K562 (cell line): ENCODE data around the gene CCNL1. TPM values are rescaled to one million over a fixed set of nuclear protein-coding genes. Genes with fewer than 3 reads are reported as not detected.

Experiments used
- BRF1 ChIP-seq: IDR thresholded peaks from 3 replicates; pipeline ENCODE4 v1.6.1; 2011; ENCODE audit warnings: borderline replicate concordance, mild to moderate bottlenecking; ENCODE audit not compliant: insufficient read length; ENCODE audit errors: extremely low read depth
- CBFA2T2 ChIP-seq: fragments of 450-650 bp; conservative IDR thresholded peaks from 2 replicates; pipeline ENCODE4 v1.6.1; 2017; ENCODE audit warnings: mild to moderate bottlenecking
- CBX1 ChIP-seq: sonication (generic); IDR thresholded peaks from 2 replicates; pipeline ENCODE4 v1.6.1; 2016; ENCODE audit warnings: antibody characterized with exemption, low read depth, mild to moderate bottlenecking
- CCNT2 ChIP-seq: IDR thresholded peaks from 2 replicates; pipeline ENCODE4 v1.6.1; 2011; ENCODE audit warnings: borderline replicate concordance, low read depth, mild to moderate bottlenecking, moderate library complexity, mixed read lengths, low read length; ENCODE audit not compliant: insufficient read length; ENCODE audit errors: extremely low read depth
- CHCHD3 ChIP-seq: fragments of 250-450 bp; sonication (Bioruptor Pico); IDR thresholded peaks from 2 replicates; pipeline ENCODE4 v2.1.2; 2022; ENCODE audit warnings: mild to moderate bottlenecking
- CREM ChIP-seq: IDR thresholded peaks from 2 replicates; pipeline ENCODE4 v1.6.1; 2014; ENCODE audit warnings: antibody characterized with exemption, low read depth
- DPF2 ChIP-seq: fragments of 450-650 bp; IDR thresholded peaks from 2 replicates; pipeline ENCODE4 v1.6.1; 2016
- ETS1 ChIP-seq: conservative IDR thresholded peaks from 2 replicates; pipeline ENCODE4 v1.6.1; 2011; ENCODE audit warnings: low read depth, mild to moderate bottlenecking, low read length; ENCODE audit not compliant: control insufficient read depth
- FOXA3 ChIP-seq, 2 experiments: fragments of 450-650 bp in 1 of 2; sonication (generic) in 1 of 2; formaldehyde crosslinking; IDR thresholded peaks in 1 of 2; conservative IDR thresholded peaks in 1 of 2; 2 replicates each; pipeline versions ENCODE4 v1.4.0 to v1.8.0; 2020 to 2022; ENCODE audit warnings: mild to moderate bottlenecking in 2 of 2, missing genetic modification reagents in 1 of 2
- HDAC3 ChIP-seq: fragments of 450-650 bp; IDR thresholded peaks from 2 replicates; pipeline ENCODE4 v1.6.1; 2018; ENCODE audit warnings: borderline replicate concordance, mild to moderate bottlenecking, moderate library complexity; ENCODE audit not compliant: partially characterized antibody
- HMG20B ChIP-seq: fragments of 250-450 bp; sonication (Bioruptor Pico); IDR thresholded peaks from 2 replicates; pipeline ENCODE4 v1.5.0; 2021; ENCODE audit warnings: mild to moderate bottlenecking
- KDM1A ChIP-seq, 2 experiments: fragments of 450-650 bp; IDR thresholded peaks; 2 replicates each; pipeline ENCODE4 v1.6.1; 2016; ENCODE audit warnings: mild to moderate bottlenecking in 2 of 2
- MCM5 ChIP-seq: fragments of 450-650 bp; IDR thresholded peaks from 2 replicates; pipeline ENCODE4 v1.6.1; 2016; ENCODE audit warnings: low read depth
- MTA2 ChIP-seq: fragments of 450-650 bp; IDR thresholded peaks from 2 replicates; pipeline ENCODE4 v1.6.1; 2016; ENCODE audit warnings: low read depth
- MTF1 ChIP-seq: fragments of 250-450 bp; sonication (Bioruptor Pico); IDR thresholded peaks from 2 replicates; pipeline ENCODE4 v1.9.0; 2021; ENCODE audit warnings: moderate library complexity, mild to moderate bottlenecking, inconsistent platforms, borderline replicate concordance
- NEUROD1 ChIP-seq: fragments of 150-350 bp; IDR thresholded peaks from 2 replicates; pipeline ENCODE4 v1.6.1; 2014; ENCODE audit warnings: borderline replicate concordance, low read length, low read depth; ENCODE audit not compliant: partially characterized antibody
- PTRF ChIP-seq: fragments of 450-650 bp; IDR thresholded peaks from 2 replicates; pipeline ENCODE4 v1.6.1; 2016; ENCODE audit warnings: mild to moderate bottlenecking, missing genetic modification characterization, missing compliant biosample characterization
- PYGO2 ChIP-seq: fragments of 450-650 bp; IDR thresholded peaks from 2 replicates; pipeline ENCODE4 v1.6.1; 2016; ENCODE audit warnings: mild to moderate bottlenecking, missing genetic modification characterization, moderate library complexity, missing compliant biosample characterization
- SAFB ChIP-seq: fragments of 200-400 bp; formaldehyde crosslinking; IDR thresholded peaks from 2 replicates; pipeline ENCODE4 v1.6.1; 2017; ENCODE audit warnings: low read depth, low read length, borderline replicate concordance
- SMARCB1 ChIP-seq: IDR thresholded peaks from 2 replicates; pipeline ENCODE4 v1.6.1; 2011; ENCODE audit warnings: improper control_type of control experiment, low read depth; ENCODE audit not compliant: insufficient read length
- TAL1 ChIP-seq: fragments of 450-650 bp; IDR thresholded peaks from 2 replicates; pipeline ENCODE4 v1.6.1; 2016; ENCODE audit warnings: mild to moderate bottlenecking
- TEAD4 ChIP-seq, 2 experiments: sonication (generic) in 1 of 2; formaldehyde crosslinking in 1 of 2; IDR thresholded peaks; 2 replicates each; pipeline versions ENCODE4 v1.6.1 to v1.8.0; 2012 to 2022; ENCODE audit warnings: borderline replicate concordance in 1 of 2, inconsistent platforms in 1 of 2, low read length in 1 of 2, mild to moderate bottlenecking in 1 of 2, missing genetic modification reagents in 1 of 2
- ZBTB17 ChIP-seq: fragments of 450-650 bp; formaldehyde crosslinking; IDR thresholded peaks from 2 replicates; pipeline ENCODE4 v1.4.0; 2020; ENCODE audit warnings: mild to moderate bottlenecking
- ZKSCAN1 ChIP-seq: fragments of 150-350 bp; IDR thresholded peaks from 2 replicates; pipeline ENCODE4 v1.6.1; 2016; ENCODE audit warnings: low read depth, low read length
- ZNF740 ChIP-seq, 3 experiments: fragments of 200-800 bp in 1 of 3; sonication (Bioruptor generic) in 1 of 3; sonication (generic) in 1 of 3; formaldehyde crosslinking in 1 of 3; IDR thresholded peaks; 2 replicates each; pipeline versions ENCODE4 v1.6.1 to v1.8.0; 2016 to 2022; ENCODE audit warnings: mild to moderate bottlenecking in 2 of 3, missing compliant biosample characterization in 2 of 3, missing genetic modification characterization in 2 of 3, missing genetic modification reagents in 1 of 3
- ZSCAN32 ChIP-seq: fragments of 450-650 bp; formaldehyde crosslinking; IDR thresholded peaks from 2 replicates; pipeline ENCODE4 v1.4.0; 2020; ENCODE audit warnings: mild to moderate bottlenecking, moderate library complexity
- polyA plus RNA-seq, 8 experiments: library from polyadenylated mRNA; depleted of rRNA in 4 of 8; stranded (reverse) in 5 of 8; unstranded in 3 of 8; fragments of >200 nt; fragmentation: Nextera tagmentation in 2 of 8; fragmentation: Illumina TruSeq in 1 of 8; extraction: Ambion mirVana in 2 of 8; extraction: Trizol in 1 of 8; gene quantifications; 2 replicates each; pipeline versions ENCODE4 v1.2.1 to v1.2.3, GENCODE V29; 2011 to 2014; ENCODE audit warnings: inconsistent platforms in 1 of 8, missing spikeins in 1 of 8
- total RNA-seq, 7 experiments: library from RNA; depleted of rRNA in 6 of 7; stranded (reverse); fragments of >200 nt in 6 of 7; fragmentation: Illumina TruSeq in 2 of 7; extraction: Trizol in 2 of 7; gene quantifications; 2 replicates each; pipeline versions ENCODE4 v1.2.1 to v1.2.3, GENCODE V29; 2011 to 2021; ENCODE audit warnings: low replicate concordance in 1 of 7

The CCNL1 gene
- total and polyA plus RNA-seq, 9 of the 15 experiments (the other 6 are each of a cell fraction or from before 2014, with no cell fraction given): 16.1 to 186 (median 132) TPM

GRCh38 chr3:157127831-157128767 lies 31.8 kb downstream of the CCNL1 start (continued):
- TF ChIP-seq ETS1 (no peak), PYGO2 (tag) (0 out of 2 replicates have a peak, but pooled peaks have one; percentile 6), HDAC3 (peak; percentile 37), SAFB (no peak), TAL1 (peak; percentile 58; the same call in 1 of the 2 replicates), TEAD4 (IDR thresholded peaks at IDR 0.05; ENCODE audit: low read length) (peak; percentile 19; the same call in 1 of the 2 replicates), TEAD4 (CRISPR knock-in tag; IDR thresholded peaks at IDR 0.05; ENCODE audit: borderline replicate concordance) (no peak), ZNF740 (CRISPR knock-in tag; IDR thresholded peaks at IDR 0.05) (no peak), ZNF740 (tag; IDR thresholded peaks at IDR 0.05) (no peak), SMARCB1 (no peak), MTA2 (no peak; the same call in 1 of the 2 replicates), BRF1 (no peak), FOXA3 (CRISPR knock-in tag; conservative IDR thresholded peaks at IDR 0.05 in 1 of 2, IDR thresholded peaks at IDR 0.05 in 1 of 2) (no peak), PTRF (tag) (no peak; the same call in none of the 2 replicates), CCNT2 (peak; percentile 54), HMG20B (CRISPR knock-in tag) (no peak), CBFA2T2 (peak; percentile 67), DPF2 (peak; percentile 81), NEUROD1 (peak; percentile 42), ZSCAN32 (CRISPR knock-in tag) (no peak), MCM5 (no peak), KDM1A (IDR thresholded peaks at IDR 0.05) (peak; percentile 92 to 96), CHCHD3 (CRISPR knock-in tag) (no peak), CBX1 (no peak), MTF1 (CRISPR knock-in tag) (no peak), CREM (peak; percentile 37; the same call in 1 of the 2 replicates), ZKSCAN1 (no peak), ZBTB17 (CRISPR knock-in tag) (no peak)
